K562 (cell line): Measurements from ENCODE around the gene NOTCH1. TPM values are rescaled to one million over a fixed set of nuclear protein-coding genes. Genes with fewer than 3 reads are reported as not detected.

Experiments
- ATAC-seq: fragments of 200-7000 bp; cut with Tn5 transposase; 3 replicates; pipeline ENCODE4 v1.9.1; 2020; ENCODE audit warnings: moderate library complexity
- BruUV-seq: library from RNA; stranded (reverse); fragments of 400-500 nt; replicated peaks from 2 replicates; lab custom pipeline; 2021; lab: Mats Ljungman, UMichigan
- CTCF ChIA-PET: fragments of 300-600 bp; formaldehyde crosslinking; extraction: SDS; loops from one replicate; lab custom pipeline; 2021; ENCODE audit warnings: low intra/inter-chr PET ratio; lab: Yijun Ruan, JAX
- POLR2A ChIA-PET: fragments of 300-600, 350-650 bp; sonication (Branson Sonifier 250); formaldehyde crosslinking; extraction: SDS; loops from one replicate; lab custom pipeline; 2021; ENCODE audit warnings: antibody characterized with exemption, inconsistent platforms; lab: Yijun Ruan, JAX
- DNase-seq, 4 experiments: peaks; one replicate each; pipeline versions ENCODE4 v3.0.0 to v3.0.0-alpha.2; 2011 to 2018; ENCODE audit warnings: low spot score in 3 of 4, mixed read lengths in 3 of 4; ENCODE audit errors: extremely low read depth in 1 of 4
- FAIRE-seq: peaks from 2 replicates; lab custom pipeline; 2011; peaks lifted over from hg19 to GRCh38; lab: Jason Lieb, UNC
- H2AFZ ChIP-seq: 2 replicates; pipeline ENCODE4 v1.6.0; 2011; ENCODE audit warnings: low read depth, low read length, control low read depth, inconsistent platforms
- H3K27ac ChIP-seq: fragments of 200-600 bp; 3 replicates; pipeline ENCODE4 v1.8.0; 2011; ENCODE audit warnings: low read depth, mild to moderate bottlenecking, control low read depth, inconsistent platforms, low read length, moderate library complexity, mixed read lengths; ENCODE audit errors: extremely low read depth
- H3K27me3 ChIP-seq, 2 experiments: fragments of 300-600 bp in 1 of 2; 2 replicates in 1 of 2; 3 replicates in 1 of 2; pipeline versions ENCODE4 v1.6.0 to v1.8.0; 2011; ENCODE audit warnings: inconsistent platforms in 2 of 2, low read length in 2 of 2, mild to moderate bottlenecking in 1 of 2, mixed read lengths in 1 of 2, moderate library complexity in 1 of 2; ENCODE audit not compliant: control insufficient read depth in 2 of 2, insufficient read depth in 2 of 2
- H3K36me3 ChIP-seq: fragments of 300-600 bp; 3 replicates; pipeline ENCODE4 v1.8.0; 2011; ENCODE audit warnings: mild to moderate bottlenecking, low read length, inconsistent platforms; ENCODE audit not compliant: control insufficient read depth, insufficient read depth
- H3K4me1 ChIP-seq, 2 experiments: fragments of 200-600 bp in 1 of 2; replicated peaks in 1 of 2; 2 replicates in 1 of 2; 3 replicates in 1 of 2; pipeline versions ENCODE4 v1.5.1 to v1.8.0; 2011; ENCODE audit warnings: inconsistent platforms in 2 of 2, low read length in 2 of 2, mild to moderate bottlenecking in 1 of 2, mixed read lengths in 1 of 2, moderate library complexity in 1 of 2; ENCODE audit not compliant: control insufficient read depth in 2 of 2, insufficient read depth in 2 of 2
- H3K4me2 ChIP-seq: 2 replicates; pipeline ENCODE4 v1.6.1; 2011; ENCODE audit warnings: low read length, control low read depth, inconsistent platforms, mixed read lengths; ENCODE audit not compliant: insufficient read depth
- H3K4me3 ChIP-seq: fragments of 200-600 bp; sonication (generic), shearing (Covaris generic); 2 replicates; pipeline ENCODE4 v1.5.1; 2016; ENCODE audit warnings: control low read depth, inconsistent platforms
- H3K79me2 ChIP-seq: fragments of 200-600 bp; 3 replicates; pipeline ENCODE4 v1.8.0; 2011; ENCODE audit warnings: low read length, inconsistent platforms; ENCODE audit not compliant: control insufficient read depth, insufficient read depth
- H3K9ac ChIP-seq, 2 experiments: 2 replicates each; pipeline versions ENCODE4 v1.6.0 to v1.6.1; 2011; ENCODE audit warnings: low read depth in 2 of 2, low read length in 2 of 2, control low read depth in 1 of 2, inconsistent platforms in 1 of 2, mild to moderate bottlenecking in 1 of 2, mixed read lengths in 1 of 2; ENCODE audit not compliant: insufficient read depth in 1 of 2
- H3K9me1 ChIP-seq: one replicate; pipeline ENCODE4 v1.6.0; 2011; ENCODE audit warnings: inconsistent platforms, mild to moderate bottlenecking, low read length, moderate library complexity; ENCODE audit not compliant: control insufficient read depth, insufficient read depth
- H3K9me3 ChIP-seq: replicated peaks from 2 replicates; pipeline ENCODE4 v1.5.1; 2011; ENCODE audit warnings: low read depth, low read length, inconsistent platforms; ENCODE audit not compliant: control insufficient read depth, insufficient read depth
- H4K20me1 ChIP-seq: replicated peaks from 2 replicates; pipeline ENCODE4 v1.6.1; 2011; ENCODE audit warnings: low read length, inconsistent platforms, mixed read lengths; ENCODE audit not compliant: control insufficient read depth, insufficient read depth
- HNRNPH1 ChIP-seq: fragments of 200-400 bp; formaldehyde crosslinking; optimal IDR thresholded peaks from 2 replicates; pipeline ENCODE3; 2017; ENCODE audit warnings: low read depth, mild to moderate bottlenecking, low read length, moderate library complexity
- NFIX ChIP-seq: fragments of 250-450 bp; sonication (Bioruptor Pico); IDR thresholded peaks from 2 replicates; pipeline ENCODE4 v1.4.0; 2020; ENCODE audit warnings: low read depth, mild to moderate bottlenecking, moderate library complexity
- NRF1 ChIP-seq, 2 experiments: fragments of 450-650 bp; IDR thresholded peaks in 1 of 2; conservative IDR thresholded peaks in 1 of 2; 2 replicates each; pipeline ENCODE4 v1.6.1; 2014; ENCODE audit warnings: mild to moderate bottlenecking in 2 of 2
- POLR2G ChIP-seq: fragments of 200-400 bp; formaldehyde crosslinking; IDR thresholded peaks from 2 replicates; pipeline ENCODE4 v1.6.1; 2017; ENCODE audit warnings: low read depth, mild to moderate bottlenecking, antibody characterized with exemption, low read length, moderate library complexity
- PTBP1 ChIP-seq: fragments of 200-400 bp; formaldehyde crosslinking; IDR thresholded peaks from 2 replicates; pipeline ENCODE4 v1.6.1; 2017; ENCODE audit warnings: low read depth, low read length
- RBM39 ChIP-seq: fragments of 200-400 bp; formaldehyde crosslinking; optimal IDR thresholded peaks from 2 replicates; pipeline ENCODE3; 2018; ENCODE audit warnings: low read depth, low read length
- SIRT6 ChIP-seq: IDR thresholded peaks from one replicate; pipeline ENCODE4 v1.6.1; 2012; ENCODE audit warnings: low read depth, mild to moderate bottlenecking, control low read depth, inconsistent platforms, low read length, moderate library complexity
- ZNF3 ChIP-seq: fragments of 250-450 bp; sonication (Bioruptor Pico); IDR thresholded peaks from 2 replicates; pipeline ENCODE4 v1.5.0; 2021; ENCODE audit warnings: mild to moderate bottlenecking, moderate library complexity
- ZNF551 ChIP-seq: fragments of 250-450 bp; sonication (Bioruptor Pico); IDR thresholded peaks from 2 replicates; pipeline ENCODE4 v1.5.0; 2021; ENCODE audit warnings: mild to moderate bottlenecking, moderate library complexity
- WGBS: fragments of 100-300 bp; shearing (Covaris generic); methylation state at CpG from one replicate; pipeline ENCODE4 v1.1.6; 2016; ENCODE audit warnings: low coverage, mixed read lengths; ENCODE audit not compliant: insufficient coverage; ENCODE audit errors: missing lambda C conversion rate; 5-methylcytosine and 5-hydroxymethylcytosine counted together
- in situ Hi-C: fragments of 300-500 bp; cut with MboI; formaldehyde crosslinking; loops from 4 replicates; pipeline ENCODE4 v1.15.0; 2018; ENCODE audit warnings: inconsistent platforms, mixed read lengths
- intact Hi-C: fragments of 100-400 bp; cut with micrococcal nuclease; formaldehyde crosslinking; loops from 2 replicates; pipeline ENCODE4 v1.14.2; 2022
- polyA plus RNA-seq, 8 experiments: library from polyadenylated mRNA; depleted of rRNA in 4 of 8; stranded (reverse) in 5 of 8; unstranded in 3 of 8; fragments of >200 nt; fragmentation: Nextera tagmentation in 2 of 8; fragmentation: Illumina TruSeq in 1 of 8; extraction: Ambion mirVana in 2 of 8; extraction: Trizol in 1 of 8; gene quantifications; 2 replicates each; pipeline versions ENCODE4 v1.2.1 to v1.2.3, GENCODE V29; 2011 to 2014; ENCODE audit warnings: inconsistent platforms in 1 of 8, missing spikeins in 1 of 8
- total RNA-seq, 7 experiments: library from RNA; depleted of rRNA in 6 of 7; stranded (reverse); fragments of >200 nt in 6 of 7; fragmentation: Illumina TruSeq in 2 of 7; extraction: Trizol in 2 of 7; gene quantifications; 2 replicates each; pipeline versions ENCODE4 v1.2.1 to v1.2.3, GENCODE V29; 2011 to 2021; ENCODE audit warnings: low replicate concordance in 1 of 7
- TF ChIP-seq, protein P1 (sequence below): fragments of 450-650 bp; formaldehyde crosslinking; IDR thresholded peaks from 2 replicates; pipeline ENCODE4 v1.4.0; 2020; ENCODE audit warnings: mild to moderate bottlenecking, mixed read lengths
- TF ChIP-seq, protein P2 (sequence below): sonication (generic); formaldehyde crosslinking; IDR thresholded peaks from 2 replicates; pipeline ENCODE4 v1.8.1; 2023; ENCODE audit warnings: mild to moderate bottlenecking, missing genetic modification reagents

The NOTCH1 gene
- total and polyA plus RNA-seq, 9 of the 15 experiments (the other 6 are each of a cell fraction or from before 2014, with no cell fraction given): 0.03 to 31.4 (median 2.3) TPM

DNA sequence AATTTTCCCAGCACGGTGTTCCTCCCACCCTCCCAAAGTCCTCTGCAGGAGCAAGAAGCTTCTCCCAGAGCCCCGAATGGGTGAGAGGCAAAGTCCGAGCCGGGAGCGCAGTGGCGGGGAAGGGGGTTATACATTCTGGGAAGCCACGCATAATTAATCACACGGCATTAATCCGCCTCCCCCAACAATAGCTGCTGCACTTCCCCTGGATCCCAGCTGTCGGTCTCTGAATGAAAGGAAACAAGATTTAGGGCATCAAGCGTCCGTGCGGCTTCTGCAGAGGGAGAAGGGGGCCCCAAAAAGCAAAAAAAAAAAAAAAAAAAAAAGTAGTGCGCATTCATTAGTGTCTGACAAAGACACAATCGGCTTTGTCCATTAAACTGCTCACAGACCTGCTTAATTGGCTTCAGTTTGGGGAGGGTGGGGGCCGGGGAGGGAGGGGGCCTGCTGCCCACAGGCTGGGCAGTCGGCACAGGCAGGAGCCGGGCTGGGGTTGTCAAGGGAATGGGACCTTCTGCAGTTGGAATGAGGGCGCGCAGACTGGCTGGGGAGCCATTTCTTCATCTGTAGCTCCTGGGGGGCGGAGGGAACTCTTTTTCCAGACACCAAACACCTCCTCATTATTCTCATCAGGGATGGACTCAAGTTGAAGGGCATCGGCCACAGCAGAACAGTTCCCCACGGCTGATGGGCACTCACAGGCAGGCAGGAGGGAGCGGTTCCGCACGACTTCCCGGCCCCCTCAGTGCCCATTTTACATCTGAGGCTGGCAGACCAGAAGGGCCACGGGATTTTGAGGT is 3.4 kb downstream of the NOTCH1 start (continued):
- TF ChIP-seq ZNF551 (CRISPR knock-in tag): no peak
- no peak for TF ChIP-seq POLR2G
- TF ChIP-seq, protein P1, sequence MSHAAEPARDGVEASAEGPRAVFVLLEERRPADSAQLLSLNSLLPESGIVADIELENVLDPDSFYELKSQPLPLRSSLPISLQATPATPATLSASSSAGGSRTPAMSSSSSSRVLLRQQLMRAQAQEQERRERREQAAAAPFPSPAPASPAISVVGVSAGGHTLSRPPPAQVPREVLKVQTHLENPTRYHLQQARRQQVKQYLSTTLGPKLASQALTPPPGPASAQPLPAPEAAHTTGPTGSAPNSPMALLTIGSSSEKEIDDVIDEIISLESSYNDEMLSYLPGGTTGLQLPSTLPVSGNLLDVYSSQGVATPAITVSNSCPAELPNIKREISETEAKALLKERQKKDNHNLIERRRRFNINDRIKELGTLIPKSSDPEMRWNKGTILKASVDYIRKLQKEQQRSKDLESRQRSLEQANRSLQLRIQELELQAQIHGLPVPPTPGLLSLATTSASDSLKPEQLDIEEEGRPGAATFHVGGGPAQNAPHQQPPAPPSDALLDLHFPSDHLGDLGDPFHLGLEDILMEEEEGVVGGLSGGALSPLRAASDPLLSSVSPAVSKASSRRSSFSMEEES: no peak
- no peak for TF ChIP-seq RBM39
- no peak for TF ChIP-seq SIRT6
- TF ChIP-seq ZNF3: no peak
- TF ChIP-seq NRF1 (conservative IDR thresholded peaks at IDR 0.05 in 1 of 2, IDR thresholded peaks at IDR 0.05 in 1 of 2): no peak
- no peak for TF ChIP-seq HNRNPH1
- no peak for TF ChIP-seq PTBP1

DNA sequence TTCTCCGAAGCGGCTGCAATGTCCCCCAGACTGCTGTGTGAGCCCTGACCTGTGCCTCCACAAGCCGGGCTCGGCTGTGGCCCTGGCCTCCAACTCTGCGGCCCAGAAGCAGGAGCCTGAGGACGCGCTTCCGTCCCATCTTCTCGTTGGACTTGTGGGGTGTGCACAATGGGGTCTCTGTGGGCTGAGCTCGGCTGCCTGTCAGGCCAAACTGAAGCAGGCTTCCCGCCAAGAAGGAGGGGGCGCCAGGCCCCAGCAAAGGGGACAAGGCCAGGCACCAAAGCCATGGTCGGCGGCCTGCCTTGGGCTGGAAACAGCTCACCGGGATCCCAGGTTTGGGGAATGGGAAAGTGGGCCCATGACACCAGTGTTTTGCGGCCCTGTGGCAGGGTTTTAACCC is 4.1 kb downstream of the NOTCH1 start:
- Histone ChIP-seq H3K79me2 (peaks cover 27% of the 10 kb centered on the region), H3K27me3 (no peaks in the 10 kb centered on the region), H2AFZ (no peak overlapping the region), H4K20me1 (peaks cover 11% of the 10 kb centered on the region; the same call in 1 of the 2 replicates), H3K9me3 (no peaks in the 10 kb centered on the region), H3K4me1 (peaks cover 13 to 75% of the 10 kb centered on the region in 2 experiments), H3K36me3 (peaks cover 15% of the 10 kb centered on the region; the same call in 1 of the 3 replicates), H3K9ac (no peak overlapping the region), H3K9me1 (no peaks in the 10 kb centered on the region), H3K4me2 (no peak overlapping the region), H3K27ac (no peak overlapping the region), H3K4me3 (no peak overlapping the region)
- in situ Hi-C loops (no loop called here), intact Hi-C loops (loop anchor here (10.0 kb wide), 1 partner anchor 83 kb away; no protein-coding TSS in a partner anchor)
- no peak for TF ChIP-seq NFIX (CRISPR knock-in tag)
- TF ChIP-seq, protein P2, sequence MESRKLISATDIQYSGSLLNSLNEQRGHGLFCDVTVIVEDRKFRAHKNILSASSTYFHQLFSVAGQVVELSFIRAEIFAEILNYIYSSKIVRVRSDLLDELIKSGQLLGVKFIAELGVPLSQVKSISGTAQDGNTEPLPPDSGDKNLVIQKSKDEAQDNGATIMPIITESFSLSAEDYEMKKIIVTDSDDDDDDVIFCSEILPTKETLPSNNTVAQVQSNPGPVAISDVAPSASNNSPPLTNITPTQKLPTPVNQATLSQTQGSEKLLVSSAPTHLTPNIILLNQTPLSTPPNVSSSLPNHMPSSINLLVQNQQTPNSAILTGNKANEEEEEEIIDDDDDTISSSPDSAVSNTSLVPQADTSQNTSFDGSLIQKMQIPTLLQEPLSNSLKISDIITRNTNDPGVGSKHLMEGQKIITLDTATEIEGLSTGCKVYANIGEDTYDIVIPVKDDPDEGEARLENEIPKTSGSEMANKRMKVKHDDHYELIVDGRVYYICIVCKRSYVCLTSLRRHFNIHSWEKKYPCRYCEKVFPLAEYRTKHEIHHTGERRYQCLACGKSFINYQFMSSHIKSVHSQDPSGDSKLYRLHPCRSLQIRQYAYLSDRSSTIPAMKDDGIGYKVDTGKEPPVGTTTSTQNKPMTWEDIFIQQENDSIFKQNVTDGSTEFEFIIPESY (CRISPR knock-in tag): peak; percentile 53; the same call in 1 of the 2 replicates
- ChIA-PET POLR2A (interaction anchor here (0.9 kb wide), 1 partner anchor 49 kb away, joined by 4 read pairs; no protein-coding TSS in a partner anchor), CTCF (no interaction called here)
- no peak for FAIRE-seq
- WGBS: 91% methylated on average over 12 of the region's 16 CpGs
- DNase-seq: no peak
- ATAC-seq: no peak
- BruUV-seq: no TSS peak
